Measurements from ENCODE around the gene FAM8A1.

The FAM8A1 gene

GRCh38 chr6:17656092-17656491 is 56.0 kb downstream of the FAM8A1 start:
- no peak for DNase-seq (ENCODE audit: low spot score)
- Mint-ChIP-seq H3K27me3 (ENCODE audit: low read depth) (no peaks in the 10 kb centered on the region), H3K4me1 (ENCODE audit: low read depth) (peaks cover 19% of the 10 kb centered on the region), H3K4me3 (no peak overlapping the region), H3K36me3 (ENCODE audit: low read depth) (peaks cover 66% of the 10 kb centered on the region), H3K27ac (no peak overlapping the region), H3K9me3 (no peaks in the 10 kb centered on the region)

DNA sequence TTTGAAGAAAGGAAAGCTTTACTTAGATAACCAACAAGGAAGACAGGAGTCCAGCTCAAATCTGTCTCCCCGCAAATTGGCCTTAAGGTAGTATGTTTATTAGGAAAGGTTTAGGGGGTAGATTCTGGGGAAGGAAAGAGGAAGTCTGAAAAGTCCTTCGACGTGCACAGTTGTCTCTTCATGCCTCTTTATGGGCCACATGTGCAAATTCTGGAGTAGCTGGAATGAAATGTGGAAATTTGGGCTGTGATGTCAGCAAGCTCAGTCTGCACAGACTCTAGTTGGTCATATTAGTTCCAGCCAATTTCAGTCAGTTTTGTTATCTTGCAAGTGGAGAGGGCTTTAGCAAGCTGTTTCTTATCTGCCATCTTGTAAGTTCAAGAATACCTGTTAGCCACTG is 56.5 kb downstream of the FAM8A1 start:
- Mint-ChIP-seq H3K4me1 (ENCODE audit: low read depth) (peaks cover 19% of the 10 kb centered on the region), H3K27me3 (ENCODE audit: low read depth) (no peaks in the 10 kb centered on the region), H3K9me3 (no peaks in the 10 kb centered on the region), H3K27ac (no peak overlapping the region), H3K36me3 (ENCODE audit: low read depth) (peaks cover 70% of the 10 kb centered on the region), H3K4me3 (no peak overlapping the region)
- DNase-seq (ENCODE audit: low spot score): no peak

All from T-helper 2 cell treated with Interferon-gamma antibody and Interleukin-4, amounts not matched to agents 5 μg/mL and 100 μg/mL, for 36 hours (primary cell).